Measurements from ENCODE around the gene C1orf87.

DNA sequence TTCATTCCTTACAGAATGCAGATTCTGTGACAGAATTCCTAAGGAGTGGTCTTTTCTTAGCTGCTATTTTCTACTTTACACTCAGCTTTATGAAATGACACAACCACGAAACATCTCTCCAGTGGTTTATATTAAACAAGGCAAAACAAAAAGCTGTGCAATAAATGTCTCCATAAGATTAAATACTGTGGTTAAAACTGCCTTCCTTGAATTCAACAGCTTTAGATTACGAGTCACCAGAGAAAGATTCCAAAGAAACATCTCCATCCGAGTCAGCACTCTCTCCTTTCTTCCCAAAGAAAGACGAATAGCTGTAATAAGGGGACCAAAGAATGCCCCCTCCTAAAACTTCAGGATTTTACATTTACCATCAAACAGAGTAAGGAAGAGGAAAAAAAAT, 4.6 kb upstream of the C1orf87 start:
- TF ChIP-seq CTCF (conservative IDR thresholded peaks at IDR 0.05; ENCODE audit: low read depth, low read length), result no peak
- TF ChIP-seq EZH2 (IDR thresholded peaks at IDR 0.05; ENCODE audit: borderline replicate concordance, low read depth, low read length, poor library complexity, severe bottlenecking), result no peak
